WTC11 (cell line): ENCODE measurements around the gene ESYT1. TPM values are rescaled to one million over a fixed set of nuclear protein-coding genes. Genes with fewer than 3 reads are reported as not detected.

Experiments used
- ATAC-seq: fragments of 200-7000 bp; cut with Tn5 transposase; 2 replicates; pipeline ENCODE4 v1.10.0; 2021; ENCODE audit warnings: mild to moderate bottlenecking, moderate library complexity
- CTCF ChIA-PET: fragments of 300-600 bp; sonication (Branson Sonifier 250); formaldehyde crosslinking; loops from one replicate; lab custom pipeline; 2021; ENCODE audit warnings: antibody characterized with exemption; lab: Charles Lee
- POLR2A ChIA-PET: fragments of 350-600 bp; sonication (Branson Sonifier 250); formaldehyde crosslinking; loops from one replicate; lab custom pipeline; 2021; ENCODE audit warnings: antibody characterized with exemption; lab: Charles Lee
- DNase-seq: peaks from one replicate; pipeline ENCODE4 v3.0.0; 2021; ENCODE audit warnings: low spot score
- H3K27ac Mint-ChIP-seq: 2 replicates; pipeline ENCODE4 v1.8.0; 2021; ENCODE audit warnings: mixed read lengths
- H3K27me3 Mint-ChIP-seq: 2 replicates; pipeline ENCODE4 v1.8.0; 2021; ENCODE audit warnings: low read depth, mild to moderate bottlenecking, moderate library complexity, mixed read lengths
- H3K36me3 Mint-ChIP-seq: 2 replicates; pipeline ENCODE4 v1.8.0; 2021; ENCODE audit warnings: mixed read lengths
- H3K4me1 Mint-ChIP-seq: 2 replicates; pipeline ENCODE4 v1.8.0; 2022; ENCODE audit warnings: mixed read lengths
- H3K4me3 Mint-ChIP-seq: 2 replicates; pipeline ENCODE4 v1.8.0; 2021; ENCODE audit warnings: mild to moderate bottlenecking, moderate library complexity, mixed read lengths
- H3K9me3 Mint-ChIP-seq: 2 replicates; pipeline ENCODE4 v1.8.0; 2021; ENCODE audit warnings: mixed read lengths
- AFF4 ChIP-seq: sonication (generic); formaldehyde crosslinking; IDR thresholded peaks from 2 replicates; pipeline ENCODE4 v1.8.1; 2023; ENCODE audit warnings: mild to moderate bottlenecking, missing genetic modification reagents, borderline replicate concordance
- AR ChIP-seq: fragments of 250-450 bp; sonication (Bioruptor Pico); IDR thresholded peaks from 2 replicates; pipeline ENCODE4 v1.9.0; 2021; ENCODE audit warnings: mild to moderate bottlenecking
- ATF2 ChIP-seq: sonication (generic); formaldehyde crosslinking; IDR thresholded peaks from 2 replicates; pipeline ENCODE4 v1.8.1; 2022; ENCODE audit warnings: low read depth, missing genetic modification reagents, borderline replicate concordance
- CTCF ChIP-seq: fragments of 200-600 bp; IDR thresholded peaks from 2 replicates; pipeline ENCODE4 v1.8.0; 2022; ENCODE audit warnings: antibody characterized with exemption
- EMX1 ChIP-seq: fragments of 250-450 bp; sonication (Bioruptor Pico); IDR thresholded peaks from 2 replicates; pipeline ENCODE4 v1.8.0; 2021; ENCODE audit warnings: mild to moderate bottlenecking
- ESRRA ChIP-seq: sonication (generic); formaldehyde crosslinking; IDR thresholded peaks from 2 replicates; pipeline ENCODE4 v1.8.1; 2022; ENCODE audit warnings: mild to moderate bottlenecking, missing genetic modification reagents, borderline replicate concordance
- FOXJ3 ChIP-seq: sonication (generic); formaldehyde crosslinking; IDR thresholded peaks from 2 replicates; pipeline ENCODE4 v1.9.0; 2021; ENCODE audit warnings: missing genetic modification reagents, mild to moderate bottlenecking, borderline replicate concordance
- FOXK1 ChIP-seq: sonication (generic); formaldehyde crosslinking; IDR thresholded peaks from 2 replicates; pipeline ENCODE4 v1.8.0; 2022; ENCODE audit warnings: mild to moderate bottlenecking, moderate library complexity, missing genetic modification reagents
- GRHL2 ChIP-seq: fragments of 250-450 bp; sonication (Bioruptor Pico); IDR thresholded peaks from 2 replicates; pipeline ENCODE4 v1.8.0; 2022; ENCODE audit warnings: mild to moderate bottlenecking, moderate library complexity; ENCODE audit not compliant: insufficient replicate concordance, severe bottlenecking
- HMGXB4 ChIP-seq: sonication (generic); formaldehyde crosslinking; IDR thresholded peaks from 2 replicates; pipeline ENCODE4 v1.8.1; 2023; ENCODE audit warnings: mild to moderate bottlenecking, moderate library complexity, missing genetic modification reagents
- KAT7 ChIP-seq: sonication (generic); formaldehyde crosslinking; IDR thresholded peaks from 2 replicates; pipeline ENCODE4 v1.8.1; 2023; ENCODE audit warnings: missing genetic modification reagents, mild to moderate bottlenecking, borderline replicate concordance
- NFATC4 ChIP-seq: fragments of 250-450 bp; sonication (Bioruptor Pico); IDR thresholded peaks from 2 replicates; pipeline ENCODE4 v1.9.0; 2021; ENCODE audit warnings: mild to moderate bottlenecking
- SOX15 ChIP-seq: fragments of 250-450 bp; sonication (Bioruptor Pico); IDR thresholded peaks from 2 replicates; pipeline ENCODE4 v1.9.0; 2021; ENCODE audit warnings: mild to moderate bottlenecking
- SP1 ChIP-seq: sonication (generic); formaldehyde crosslinking; conservative IDR thresholded peaks from 2 replicates; pipeline ENCODE4 v1.8.1; 2022; ENCODE audit warnings: missing genetic modification reagents
- TP53 ChIP-seq: sonication (generic); formaldehyde crosslinking; IDR thresholded peaks from 2 replicates; pipeline ENCODE4 v1.8.1; 2023; ENCODE audit warnings: mild to moderate bottlenecking, missing genetic modification reagents
- ZNF232 ChIP-seq: sonication (generic); formaldehyde crosslinking; IDR thresholded peaks from 2 replicates; pipeline ENCODE4 v1.8.0; 2022; ENCODE audit warnings: mild to moderate bottlenecking, missing genetic modification reagents
- ZNF317 ChIP-seq: sonication (generic); formaldehyde crosslinking; IDR thresholded peaks from 2 replicates; pipeline ENCODE4 v1.8.1; 2023; ENCODE audit warnings: low read depth, mild to moderate bottlenecking, moderate library complexity, missing genetic modification reagents, borderline replicate concordance
- ZNF396 ChIP-seq: fragments of 250-450 bp; sonication (Bioruptor Pico); IDR thresholded peaks from 2 replicates; pipeline ENCODE4 v1.8.0; 2021; ENCODE audit warnings: mild to moderate bottlenecking, moderate library complexity, borderline replicate concordance
- total RNA-seq: library from RNA; stranded (reverse); gene quantifications from 3 replicates; pipeline ENCODE4 v1.2.3, GENCODE V29; 2021
- TF ChIP-seq, protein P1 (sequence below): sonication (generic); formaldehyde crosslinking; IDR thresholded peaks from 2 replicates; pipeline ENCODE4 v1.8.1; 2022; ENCODE audit warnings: mild to moderate bottlenecking, moderate library complexity, missing genetic modification reagents

Gene ESYT1
- total RNA-seq, 1 experiment from 2014 or later, result 80.1 TPM

DNA sequence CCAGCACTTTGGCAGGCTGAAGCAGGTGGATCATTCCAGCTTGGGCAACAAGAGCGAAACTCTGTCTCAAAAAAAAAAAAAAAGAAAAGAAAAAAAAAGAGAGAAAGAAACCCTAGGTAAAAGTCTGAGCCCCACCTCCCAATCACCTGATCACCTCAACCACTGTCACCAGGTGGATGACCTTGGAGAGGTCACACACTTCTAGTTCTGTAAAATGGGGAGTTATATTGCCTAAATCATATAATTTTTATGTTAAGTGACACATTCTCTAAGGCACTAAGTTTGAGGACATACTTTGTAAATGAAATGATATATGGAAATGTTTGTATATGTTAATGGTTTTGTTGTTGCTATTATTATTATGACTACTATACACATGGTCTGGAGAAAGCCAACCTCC, 49.6 kb upstream of the ESYT1 start:
- ChIA-PET POLR2A (interaction anchor here (0.5 to 2.9 kb wide), 4 partner anchors 9 to 31 kb away, joined by 5 to 34 read pairs (median 6); partner anchors contain the start of gene PA2G4), CTCF (interaction anchor here (0.7 to 1.7 kb wide), 5 partner anchors 79 to 341 kb away, joined by 3 to 11 read pairs (median 5); partner anchors contain the start of genes ORMDL2, RNF41, SARNP and SUOX)
- Mint-ChIP-seq H3K27me3 (no peaks in the 10 kb centered on the region), H3K36me3 (no peaks in the 10 kb centered on the region), H3K4me3 (peak overlapping the region; percentile 89), H3K27ac (peak overlapping the region; percentile 94), H3K4me1 (peaks cover 23% of the 10 kb centered on the region), H3K9me3 (no peaks in the 10 kb centered on the region)
- no peak for ATAC-seq
- DNase-seq, result no peak
- TF ChIP-seq AFF4 (CRISPR knock-in tag) (no peak), AR (CRISPR knock-in tag) (no peak), ESRRA (CRISPR knock-in tag) (peak; percentile 74; the same call in 1 of the 2 replicates), ATF2 (CRISPR knock-in tag) (no peak), GRHL2 (CRISPR knock-in tag) (no peak), FOXK1 (CRISPR knock-in tag) (no peak)
- TF ChIP-seq, protein P1, sequence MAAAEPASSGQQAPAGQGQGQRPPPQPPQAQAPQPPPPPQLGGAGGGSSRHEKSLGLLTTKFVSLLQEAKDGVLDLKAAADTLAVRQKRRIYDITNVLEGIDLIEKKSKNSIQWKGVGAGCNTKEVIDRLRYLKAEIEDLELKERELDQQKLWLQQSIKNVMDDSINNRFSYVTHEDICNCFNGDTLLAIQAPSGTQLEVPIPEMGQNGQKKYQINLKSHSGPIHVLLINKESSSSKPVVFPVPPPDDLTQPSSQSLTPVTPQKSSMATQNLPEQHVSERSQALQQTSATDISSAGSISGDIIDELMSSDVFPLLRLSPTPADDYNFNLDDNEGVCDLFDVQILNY, result no peak

GRCh38 chr12:56078931-56079722, 48.9 kb upstream of the ESYT1 start:
- no peaks in the 10 kb centered on the region for H3K27me3 Mint-ChIP-seq
- ChIA-PET CTCF (interaction anchor here (0.6 to 2.6 kb wide), 22 partner anchors 9 to 350 kb away, joined by 3 to 13 read pairs (median 4); partner anchors contain the start of genes ESYT1, ORMDL2, PA2G4 and RAB5B), POLR2A (interaction anchor here (0.5 to 2.9 kb wide), 14 partner anchors 9 to 939 kb away, joined by 3 to 34 read pairs (median 5); partner anchors contain the start of genes MYL6, PA2G4, RAB5B and RNF41)
- DNase-seq (peak; percentile 96), ATAC-seq (peak; percentile 68)
- TF ChIP-seq SOX15 (no peak), ZNF232 (no peak), ZNF317 (0 out of 2 replicates have a peak, but pooled peaks have one; percentile 7), FOXJ3 (no peak), ZNF396 (CRISPR knock-in tag) (0 out of 2 replicates have a peak, but pooled peaks have one; percentile 1), HMGXB4 (peak; percentile 98), SP1 (CRISPR knock-in tag) (peak; percentile 56), KAT7 (peak; percentile 18; the same call in 1 of the 2 replicates), EMX1 (no peak), NFATC4 (CRISPR knock-in tag) (peak; percentile 23; the same call in 1 of the 2 replicates), CTCF (peak; percentile 46; the same call in 1 of the 2 replicates), TP53 (peak; percentile 69; the same call in 1 of the 2 replicates)
- peak overlapping the region; percentile 98 for H3K27ac Mint-ChIP-seq
- peak overlapping the region; percentile 89 for H3K4me3 Mint-ChIP-seq
- peaks cover 6% of the 10 kb centered on the region for H3K36me3 Mint-ChIP-seq
- H3K9me3 Mint-ChIP-seq, result no peaks in the 10 kb centered on the region
- peaks cover 23% of the 10 kb centered on the region for H3K4me1 Mint-ChIP-seq
